ENCODE data around the gene MYO9A.

DNA sequence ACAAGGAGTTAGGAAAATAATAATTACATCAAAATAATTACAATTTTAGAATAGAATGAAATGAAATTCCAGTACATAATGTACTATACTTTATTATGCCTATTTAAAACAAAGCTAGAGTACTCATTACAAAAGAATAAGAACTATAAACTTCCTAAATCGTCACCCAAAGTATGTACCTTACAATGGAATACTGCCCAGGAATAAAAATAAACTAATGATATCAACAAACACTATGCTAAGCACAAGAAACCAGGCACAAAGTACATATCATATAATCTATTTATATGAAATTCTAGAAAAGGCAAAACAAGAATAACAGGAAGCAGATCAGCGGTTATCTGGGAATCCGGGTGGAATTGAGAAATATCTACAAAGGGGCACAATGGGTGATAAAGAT, 84.7 kb downstream of the MYO9A start:
- TF ChIP-seq POLR2A (IDR thresholded peaks at IDR 0.05), result no peak
- TF ChIP-seq, protein P1, sequence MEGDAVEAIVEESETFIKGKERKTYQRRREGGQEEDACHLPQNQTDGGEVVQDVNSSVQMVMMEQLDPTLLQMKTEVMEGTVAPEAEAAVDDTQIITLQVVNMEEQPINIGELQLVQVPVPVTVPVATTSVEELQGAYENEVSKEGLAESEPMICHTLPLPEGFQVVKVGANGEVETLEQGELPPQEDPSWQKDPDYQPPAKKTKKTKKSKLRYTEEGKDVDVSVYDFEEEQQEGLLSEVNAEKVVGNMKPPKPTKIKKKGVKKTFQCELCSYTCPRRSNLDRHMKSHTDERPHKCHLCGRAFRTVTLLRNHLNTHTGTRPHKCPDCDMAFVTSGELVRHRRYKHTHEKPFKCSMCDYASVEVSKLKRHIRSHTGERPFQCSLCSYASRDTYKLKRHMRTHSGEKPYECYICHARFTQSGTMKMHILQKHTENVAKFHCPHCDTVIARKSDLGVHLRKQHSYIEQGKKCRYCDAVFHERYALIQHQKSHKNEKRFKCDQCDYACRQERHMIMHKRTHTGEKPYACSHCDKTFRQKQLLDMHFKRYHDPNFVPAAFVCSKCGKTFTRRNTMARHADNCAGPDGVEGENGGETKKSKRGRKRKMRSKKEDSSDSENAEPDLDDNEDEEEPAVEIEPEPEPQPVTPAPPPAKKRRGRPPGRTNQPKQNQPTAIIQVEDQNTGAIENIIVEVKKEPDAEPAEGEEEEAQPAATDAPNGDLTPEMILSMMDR (IDR thresholded peaks at IDR 0.05), result no peak

Data from breast epithelium (tissue), 3 donors.